ENCODE data around the gene INPP5E.

Gene INPP5E

DNA sequence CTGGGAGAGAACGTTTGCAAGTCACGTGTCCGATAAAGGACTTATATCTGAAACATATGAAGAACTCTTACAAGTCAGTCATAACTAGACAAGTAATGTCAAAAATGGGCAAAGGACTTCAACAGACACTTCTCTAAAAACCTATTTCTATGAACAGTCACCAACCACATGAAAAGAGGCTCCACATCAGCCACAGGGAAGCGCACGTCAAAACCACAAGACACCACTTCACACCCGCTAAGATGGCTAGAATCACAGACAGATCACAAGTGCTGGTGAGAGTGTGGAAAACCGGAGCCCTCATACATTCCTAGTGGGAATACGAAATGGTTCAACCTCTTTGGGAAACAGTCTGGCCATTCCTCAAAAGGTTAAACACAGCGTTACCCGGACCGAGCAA, 54.6 kb downstream of the INPP5E start:
- no peak for TF ChIP-seq TAF1 (IDR thresholded peaks at IDR 0.05; ENCODE audit: borderline replicate concordance, insufficient read depth, low read length)
- no peak for TF ChIP-seq POLR2AphosphoS5 (IDR thresholded peaks at IDR 0.05; ENCODE audit: low read depth, low read length)
- TF ChIP-seq, protein P1, sequence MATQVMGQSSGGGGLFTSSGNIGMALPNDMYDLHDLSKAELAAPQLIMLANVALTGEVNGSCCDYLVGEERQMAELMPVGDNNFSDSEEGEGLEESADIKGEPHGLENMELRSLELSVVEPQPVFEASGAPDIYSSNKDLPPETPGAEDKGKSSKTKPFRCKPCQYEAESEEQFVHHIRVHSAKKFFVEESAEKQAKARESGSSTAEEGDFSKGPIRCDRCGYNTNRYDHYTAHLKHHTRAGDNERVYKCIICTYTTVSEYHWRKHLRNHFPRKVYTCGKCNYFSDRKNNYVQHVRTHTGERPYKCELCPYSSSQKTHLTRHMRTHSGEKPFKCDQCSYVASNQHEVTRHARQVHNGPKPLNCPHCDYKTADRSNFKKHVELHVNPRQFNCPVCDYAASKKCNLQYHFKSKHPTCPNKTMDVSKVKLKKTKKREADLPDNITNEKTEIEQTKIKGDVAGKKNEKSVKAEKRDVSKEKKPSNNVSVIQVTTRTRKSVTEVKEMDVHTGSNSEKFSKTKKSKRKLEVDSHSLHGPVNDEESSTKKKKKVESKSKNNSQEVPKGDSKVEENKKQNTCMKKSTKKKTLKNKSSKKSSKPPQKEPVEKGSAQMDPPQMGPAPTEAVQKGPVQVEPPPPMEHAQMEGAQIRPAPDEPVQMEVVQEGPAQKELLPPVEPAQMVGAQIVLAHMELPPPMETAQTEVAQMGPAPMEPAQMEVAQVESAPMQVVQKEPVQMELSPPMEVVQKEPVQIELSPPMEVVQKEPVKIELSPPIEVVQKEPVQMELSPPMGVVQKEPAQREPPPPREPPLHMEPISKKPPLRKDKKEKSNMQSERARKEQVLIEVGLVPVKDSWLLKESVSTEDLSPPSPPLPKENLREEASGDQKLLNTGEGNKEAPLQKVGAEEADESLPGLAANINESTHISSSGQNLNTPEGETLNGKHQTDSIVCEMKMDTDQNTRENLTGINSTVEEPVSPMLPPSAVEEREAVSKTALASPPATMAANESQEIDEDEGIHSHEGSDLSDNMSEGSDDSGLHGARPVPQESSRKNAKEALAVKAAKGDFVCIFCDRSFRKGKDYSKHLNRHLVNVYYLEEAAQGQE (IDR thresholded peaks at IDR 0.05; ENCODE audit: insufficient read depth in 1 of 2, low read depth in 2 of 2, low read length in 2 of 2) = no peak
- no peak for TF ChIP-seq FOXP2 (optimal IDR thresholded peaks at IDR 0.05; ENCODE audit: borderline replicate concordance, extremely low read depth, extremely low read length, insufficient read depth)
- no peak for TF ChIP-seq SIN3A (IDR thresholded peaks at IDR 0.05; ENCODE audit: borderline replicate concordance, insufficient read depth, low read length)

DNA sequence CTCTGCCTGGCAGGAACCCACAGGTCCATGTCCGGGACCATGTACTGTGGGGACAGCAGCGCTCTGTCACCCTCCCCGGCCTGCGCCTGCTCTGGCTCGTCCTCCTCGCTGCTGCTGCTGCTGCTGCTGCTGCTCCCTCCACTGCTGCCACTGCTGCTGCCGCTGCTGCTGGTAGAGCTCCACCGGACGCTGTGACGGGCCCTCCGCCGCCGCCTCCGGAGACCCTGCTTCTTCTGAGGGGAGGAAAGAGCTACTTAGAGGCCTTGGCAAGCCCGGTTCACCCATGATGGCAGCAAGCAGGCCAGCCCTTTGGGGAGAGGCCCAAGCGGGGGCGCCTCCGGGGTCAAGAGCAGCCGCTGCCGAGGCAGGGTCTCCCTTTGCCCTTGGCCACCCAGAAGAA, 56.2 kb downstream of the INPP5E start:
- TF ChIP-seq TAF1 (IDR thresholded peaks at IDR 0.05; ENCODE audit: borderline replicate concordance, insufficient read depth, low read length) (no peak), POLR2AphosphoS5 (IDR thresholded peaks at IDR 0.05; ENCODE audit: low read depth, low read length) (no peak), SIN3A (IDR thresholded peaks at IDR 0.05; ENCODE audit: borderline replicate concordance, insufficient read depth, low read length) (no peak), FOXP2 (optimal IDR thresholded peaks at IDR 0.05; ENCODE audit: borderline replicate concordance, extremely low read depth, extremely low read length, insufficient read depth) (no peak)
- TF ChIP-seq, protein P1 (IDR thresholded peaks at IDR 0.05; ENCODE audit: insufficient read depth in 1 of 2, low read depth in 2 of 2, low read length in 2 of 2) = no peak

DNA sequence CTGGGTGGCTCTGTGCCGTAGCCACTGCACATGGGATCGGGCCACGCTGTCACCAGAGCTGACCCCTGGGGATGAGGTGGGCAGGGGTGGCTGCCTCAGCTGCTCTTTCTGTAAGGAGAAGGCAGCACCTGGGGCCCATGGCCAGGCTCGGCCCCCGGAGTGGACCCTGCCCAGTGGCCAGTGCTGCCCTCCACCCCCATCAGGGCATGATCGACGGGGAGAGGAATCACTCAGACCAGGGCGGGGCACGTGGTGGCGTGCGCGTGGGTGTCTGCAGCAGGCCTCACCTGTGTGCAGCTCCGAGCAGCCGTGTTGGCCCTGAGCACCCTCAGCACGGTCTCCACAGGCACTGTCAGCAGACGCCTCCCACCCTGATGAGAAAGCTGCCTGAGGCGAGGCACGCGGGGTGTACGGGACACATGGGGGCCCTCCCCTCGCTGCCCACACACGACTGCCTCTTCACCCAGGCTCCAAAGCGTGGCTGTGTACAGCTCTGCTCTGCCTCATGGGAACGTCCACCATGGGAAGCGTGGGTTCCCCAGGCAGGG, 57.6 kb downstream of the INPP5E start:
- no peak for TF ChIP-seq SIN3A (IDR thresholded peaks at IDR 0.05; ENCODE audit: borderline replicate concordance, insufficient read depth, low read length)
- TF ChIP-seq, protein P1 (IDR thresholded peaks at IDR 0.05; ENCODE audit: insufficient read depth in 1 of 2, low read depth in 2 of 2, low read length in 2 of 2) = no peak
- no peak for TF ChIP-seq POLR2AphosphoS5 (IDR thresholded peaks at IDR 0.05; ENCODE audit: low read depth, low read length)

DNA sequence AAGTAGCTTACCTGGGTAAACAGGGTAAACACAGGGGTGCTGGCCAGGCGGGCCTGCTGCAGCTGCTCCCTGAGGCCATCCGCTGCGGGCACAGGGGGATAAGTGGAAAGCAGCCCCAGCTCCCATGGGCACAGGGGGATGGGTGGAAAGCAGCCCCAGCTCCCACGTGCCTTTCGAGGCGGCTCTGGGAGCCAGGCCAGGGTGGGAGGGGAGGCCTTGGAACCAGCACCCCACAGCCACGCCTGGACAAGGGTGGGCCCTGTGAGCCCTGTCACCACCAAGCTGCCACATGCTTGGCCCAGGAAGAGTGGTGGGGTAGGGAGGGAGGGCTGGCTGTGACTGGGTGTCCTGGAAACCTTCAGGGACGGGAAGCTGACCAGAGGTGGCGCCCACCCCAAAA, 58.3 kb downstream of the INPP5E start:
- no peak for TF ChIP-seq POLR2AphosphoS5 (IDR thresholded peaks at IDR 0.05; ENCODE audit: low read depth, low read length)
- TF ChIP-seq, protein P1 (IDR thresholded peaks at IDR 0.05; ENCODE audit: insufficient read depth in 1 of 2, low read depth in 2 of 2, low read length in 2 of 2) = no peak
- no peak for TF ChIP-seq SIN3A (IDR thresholded peaks at IDR 0.05; ENCODE audit: borderline replicate concordance, insufficient read depth, low read length)
- no peak for TF ChIP-seq TAF1 (IDR thresholded peaks at IDR 0.05; ENCODE audit: borderline replicate concordance, insufficient read depth, low read length)
- TF ChIP-seq FOXP2 (optimal IDR thresholded peaks at IDR 0.05; ENCODE audit: borderline replicate concordance, extremely low read depth, extremely low read length, insufficient read depth) = no peak

DNA sequence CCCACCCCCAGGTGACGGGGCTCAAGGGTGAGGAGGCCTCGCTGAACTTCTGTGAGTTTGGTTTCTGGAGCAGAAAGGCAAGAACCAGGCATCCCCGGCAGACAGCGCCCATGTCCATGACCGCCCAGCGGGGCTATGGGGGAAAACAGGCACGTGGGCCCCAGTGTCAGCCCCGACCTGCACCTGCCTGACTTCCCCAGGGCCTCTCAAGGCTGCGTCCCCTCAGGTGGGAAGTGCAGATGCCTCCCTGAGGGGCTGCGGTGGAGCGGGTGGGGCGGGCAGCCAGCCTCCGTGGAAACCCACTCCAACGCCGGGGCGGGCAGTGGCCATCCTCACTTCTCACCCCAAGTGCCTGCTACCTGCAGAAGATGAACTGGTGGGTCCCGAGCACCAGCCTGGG, 59.3 kb downstream of the INPP5E start:
- no peak for TF ChIP-seq FOXP2 (optimal IDR thresholded peaks at IDR 0.05; ENCODE audit: borderline replicate concordance, extremely low read depth, extremely low read length, insufficient read depth)
- no peak for TF ChIP-seq TAF1 (IDR thresholded peaks at IDR 0.05; ENCODE audit: borderline replicate concordance, insufficient read depth, low read length)
